GM12878 (cell line): ENCODE results near the gene MSANTD2.

ENCODE experiments used
- CTCF ChIP-seq, 3 experiments: IDR thresholded peaks in 2 of 3; conservative IDR thresholded peaks in 1 of 3; 2 replicates each; pipeline ENCODE4 v1.5.1; 2011; ENCODE audit warnings: low read depth in 3 of 3, low read length in 3 of 3, mild to moderate bottlenecking in 3 of 3, control low read depth in 2 of 3, moderate library complexity in 2 of 3, inconsistent platforms in 1 of 3, mixed read lengths in 1 of 3; ENCODE audit not compliant: control insufficient read depth in 2 of 3, insufficient read depth in 1 of 3; ENCODE audit errors: extremely low read depth in 1 of 3
- CUX1 ChIP-seq: IDR thresholded peaks from 2 replicates; pipeline ENCODE4 v1.6.1; 2012; ENCODE audit warnings: improper control_type of control experiment, low read depth, low read length; ENCODE audit not compliant: insufficient replicate concordance
- PBX3 ChIP-seq: IDR thresholded peaks from 2 replicates; pipeline ENCODE4 v1.6.1; 2011; ENCODE audit warnings: mild to moderate bottlenecking, low read depth, low read length, moderate library complexity; ENCODE audit not compliant: insufficient replicate concordance
- POLR2AphosphoS5 ChIP-seq: IDR thresholded peaks from 2 replicates; pipeline ENCODE4 v1.6.1; 2011; ENCODE audit warnings: mild to moderate bottlenecking, low read length, inconsistent platforms
- SMC3 ChIP-seq: IDR thresholded peaks from 2 replicates; pipeline ENCODE4 v1.6.1; 2011; ENCODE audit warnings: low read length, improper control_type of control experiment, borderline replicate concordance
- SP1 ChIP-seq: IDR thresholded peaks from one replicate; pipeline ENCODE4 v1.6.1; 2011; ENCODE audit warnings: low read depth, low read length
- ZNF24 ChIP-seq: fragments of 450-650 bp; IDR thresholded peaks from 2 replicates; pipeline ENCODE4 v1.6.1; 2017; ENCODE audit warnings: antibody characterized with exemption, mild to moderate bottlenecking
- ZNF687 ChIP-seq: fragments of 450-650 bp; IDR thresholded peaks from 2 replicates; pipeline ENCODE4 v1.6.1; 2017; ENCODE audit warnings: mild to moderate bottlenecking, moderate library complexity

GRCh38 chr11:124779568-124779967 lies 20.6 kb downstream of the MSANTD2 start:
- TF ChIP-seq ZNF24 (no peak), PBX3 (no peak), SMC3 (no peak), CTCF (IDR thresholded peaks at IDR 0.05 in 2 of 3, conservative IDR thresholded peaks at IDR 0.05 in 1 of 3; ENCODE audit: control insufficient read depth in 2 of 3, extremely low read depth in 1 of 3, insufficient read depth in 1 of 3, low read depth in 3 of 3, low read length in 3 of 3) (no peak), CUX1 (no peak), ZNF687 (no peak), SP1 (no peak), POLR2AphosphoS5 (no peak)
